NCI-H82 treated with DMSO at 0.1 percent for 48 hours (cell line): ENCODE data around the gene UBASH3B.

ENCODE experiments used
- DNase-seq: peaks from one replicate; lab custom pipeline; 2025; ENCODE audit not compliant: unreplicated experiment; lab: John Stamatoyannopoulos, UW

UBASH3B gene

GRCh38 chr11:122780296-122780949 lies 124.9 kb downstream of the UBASH3B start:
- no peak for DNase-seq

GRCh38 chr11:122781378-122782195 lies 126.1 kb downstream of the UBASH3B start:
- peak; percentile 0 for DNase-seq

- DNase-seq: no peak
These were observed 126.7 kb downstream of the UBASH3B start for GRCh38 chr11:122782222-122782621.

- no peak for DNase-seq
These were observed 128.9 kb downstream of the UBASH3B start for GRCh38 chr11:122784325-122784955.

- DNase-seq: no peak
These were observed 129.6 kb downstream of the UBASH3B start for GRCh38 chr11:122785031-122785541.

GRCh38 chr11:122786896-122787295 lies 131.4 kb downstream of the UBASH3B start:
- DNase-seq: no peak

- DNase-seq: no peak
These were observed 133.4 kb downstream of the UBASH3B start for GRCh38 chr11:122788781-122789535.

GRCh38 chr11:122789907-122790306 lies 134.4 kb downstream of the UBASH3B start:
- DNase-seq: no peak

- DNase-seq: no peak
These were observed 135.9 kb downstream of the UBASH3B start for GRCh38 chr11:122791411-122791810.

GRCh38 chr11:122791836-122792235 lies 136.3 kb downstream of the UBASH3B start:
- no peak for DNase-seq

GRCh38 chr11:122793515-122793914 lies 138.0 kb downstream of the UBASH3B start:
- no peak for DNase-seq

GRCh38 chr11:122795307-122795706 lies 139.8 kb downstream of the UBASH3B start:
- no peak for DNase-seq

GRCh38 chr11:122796128-122796717 lies 140.7 kb downstream of the UBASH3B start:
- no peak for DNase-seq

- no peak for DNase-seq
These were observed 142.1 kb downstream of the UBASH3B start for GRCh38 chr11:122797651-122798050.

- DNase-seq: no peak
These were observed 144.0 kb downstream of the UBASH3B start for GRCh38 chr11:122799406-122800105.

GRCh38 chr11:122802876-122803275 lies 147.4 kb downstream of the UBASH3B start:
- DNase-seq: no peak

GRCh38 chr11:122803306-122803705 lies 147.8 kb downstream of the UBASH3B start:
- DNase-seq: no peak

GRCh38 chr11:122803716-122804115 lies 148.2 kb downstream of the UBASH3B start:
- no peak for DNase-seq

- DNase-seq: no peak
These were observed 148.6 kb downstream of the UBASH3B start for GRCh38 chr11:122804161-122804560.

- no peak for DNase-seq
These were observed 149.3 kb downstream of the UBASH3B start for GRCh38 chr11:122804796-122805195.
